Mammary epithelial cell (primary cell): ENCODE measurements around the gene DOCK11.

Experiments
- EZH2 ChIP-seq: IDR thresholded peaks from 2 replicates; pipeline ENCODE4 v1.6.1; 2012; ENCODE audit warnings: low read length, inconsistent platforms, borderline replicate concordance
- TF ChIP-seq, protein P1 (sequence below), 2 donors: IDR thresholded peaks in 1 of 2; conservative IDR thresholded peaks in 1 of 2; 2 replicates each; pipeline ENCODE4 v1.5.1; 2011 to 2012; ENCODE audit warnings: inconsistent platforms in 2 of 2, low read length in 2 of 2, mild to moderate bottlenecking in 2 of 2, control low read depth in 1 of 2, low read depth in 1 of 2; ENCODE audit not compliant: insufficient read depth in 1 of 2; ENCODE audit errors: extremely low read depth in 1 of 2

DNA sequence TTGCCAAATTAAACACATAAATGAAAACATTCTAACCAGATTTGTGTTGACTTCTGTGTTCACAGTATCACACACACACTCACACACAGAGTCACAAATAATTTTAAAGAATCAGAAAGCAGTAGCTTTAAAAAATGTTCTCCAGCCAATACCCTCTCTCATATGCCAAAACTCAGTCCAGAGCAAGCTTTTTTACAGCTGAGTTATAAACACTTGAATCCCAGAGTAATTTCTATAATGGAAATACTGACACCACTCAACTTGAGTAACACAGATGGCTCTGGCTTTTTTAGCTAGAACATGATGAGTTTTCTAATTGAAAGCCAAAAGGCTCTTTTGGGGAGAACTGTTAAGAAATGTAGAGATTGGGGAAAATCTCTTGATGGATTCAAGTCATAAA, 100.8 kb downstream of the DOCK11 start:
- TF ChIP-seq EZH2 = no peak
- TF ChIP-seq, protein P1, sequence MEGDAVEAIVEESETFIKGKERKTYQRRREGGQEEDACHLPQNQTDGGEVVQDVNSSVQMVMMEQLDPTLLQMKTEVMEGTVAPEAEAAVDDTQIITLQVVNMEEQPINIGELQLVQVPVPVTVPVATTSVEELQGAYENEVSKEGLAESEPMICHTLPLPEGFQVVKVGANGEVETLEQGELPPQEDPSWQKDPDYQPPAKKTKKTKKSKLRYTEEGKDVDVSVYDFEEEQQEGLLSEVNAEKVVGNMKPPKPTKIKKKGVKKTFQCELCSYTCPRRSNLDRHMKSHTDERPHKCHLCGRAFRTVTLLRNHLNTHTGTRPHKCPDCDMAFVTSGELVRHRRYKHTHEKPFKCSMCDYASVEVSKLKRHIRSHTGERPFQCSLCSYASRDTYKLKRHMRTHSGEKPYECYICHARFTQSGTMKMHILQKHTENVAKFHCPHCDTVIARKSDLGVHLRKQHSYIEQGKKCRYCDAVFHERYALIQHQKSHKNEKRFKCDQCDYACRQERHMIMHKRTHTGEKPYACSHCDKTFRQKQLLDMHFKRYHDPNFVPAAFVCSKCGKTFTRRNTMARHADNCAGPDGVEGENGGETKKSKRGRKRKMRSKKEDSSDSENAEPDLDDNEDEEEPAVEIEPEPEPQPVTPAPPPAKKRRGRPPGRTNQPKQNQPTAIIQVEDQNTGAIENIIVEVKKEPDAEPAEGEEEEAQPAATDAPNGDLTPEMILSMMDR (conservative IDR thresholded peaks at IDR 0.05 in 1 of 2, IDR thresholded peaks at IDR 0.05 in 1 of 2; ENCODE audit: extremely low read depth in 1 of 2, insufficient read depth in 1 of 2, low read depth in 1 of 2, low read length in 2 of 2) = no peak
